Measurements from ENCODE around the gene CERS6. TPM values are rescaled to one million over a fixed set of nuclear protein-coding genes. Genes with fewer than 3 reads are reported as not detected.

Gene CERS6
- total RNA-seq, 4 donors from 2014 or later: 46.6 to 67.7 (median 53.6) TPM

DNA sequence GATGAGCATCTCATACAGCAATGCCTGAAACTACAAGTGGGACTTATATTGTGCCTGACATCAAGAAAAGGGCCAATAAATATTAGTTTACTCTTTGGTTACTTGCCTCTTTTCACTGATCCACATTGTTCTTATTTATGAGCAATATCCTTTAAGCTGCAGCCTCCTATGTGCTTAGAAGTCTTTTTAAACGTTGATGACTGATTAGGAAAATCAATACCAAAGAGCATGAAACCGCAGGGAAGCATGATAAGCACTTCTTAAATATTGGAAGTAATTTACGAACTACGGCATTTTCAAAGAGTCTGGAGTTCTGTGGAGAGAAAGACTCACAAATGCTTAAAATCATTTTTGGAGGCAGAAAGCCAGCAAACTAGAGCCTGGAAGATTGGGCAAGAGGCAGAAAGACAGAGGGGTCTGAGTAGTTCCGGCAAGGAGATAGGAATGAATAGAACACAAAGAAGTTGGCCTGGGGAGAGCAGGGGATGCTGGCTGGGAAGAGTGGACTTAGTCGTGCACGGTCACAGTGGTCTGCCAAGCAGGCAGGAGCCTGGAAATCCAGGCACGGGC lies 223.8 kb downstream of the CERS6 start:
- TF ChIP-seq POLR2A (IDR thresholded peaks at IDR 0.05; ENCODE audit: low read depth): no peak
- no peak for TF ChIP-seq EP300 (IDR thresholded peaks at IDR 0.05)
- TF ChIP-seq, protein P1, sequence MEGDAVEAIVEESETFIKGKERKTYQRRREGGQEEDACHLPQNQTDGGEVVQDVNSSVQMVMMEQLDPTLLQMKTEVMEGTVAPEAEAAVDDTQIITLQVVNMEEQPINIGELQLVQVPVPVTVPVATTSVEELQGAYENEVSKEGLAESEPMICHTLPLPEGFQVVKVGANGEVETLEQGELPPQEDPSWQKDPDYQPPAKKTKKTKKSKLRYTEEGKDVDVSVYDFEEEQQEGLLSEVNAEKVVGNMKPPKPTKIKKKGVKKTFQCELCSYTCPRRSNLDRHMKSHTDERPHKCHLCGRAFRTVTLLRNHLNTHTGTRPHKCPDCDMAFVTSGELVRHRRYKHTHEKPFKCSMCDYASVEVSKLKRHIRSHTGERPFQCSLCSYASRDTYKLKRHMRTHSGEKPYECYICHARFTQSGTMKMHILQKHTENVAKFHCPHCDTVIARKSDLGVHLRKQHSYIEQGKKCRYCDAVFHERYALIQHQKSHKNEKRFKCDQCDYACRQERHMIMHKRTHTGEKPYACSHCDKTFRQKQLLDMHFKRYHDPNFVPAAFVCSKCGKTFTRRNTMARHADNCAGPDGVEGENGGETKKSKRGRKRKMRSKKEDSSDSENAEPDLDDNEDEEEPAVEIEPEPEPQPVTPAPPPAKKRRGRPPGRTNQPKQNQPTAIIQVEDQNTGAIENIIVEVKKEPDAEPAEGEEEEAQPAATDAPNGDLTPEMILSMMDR (IDR thresholded peaks at IDR 0.05): no peak
- TF ChIP-seq POLR2AphosphoS5 (IDR thresholded peaks at IDR 0.05): no peak
- Histone ChIP-seq H3K4me3 (no peak overlapping the region), H3K4me1 (no peaks in the 10 kb centered on the region), H3K27me3 (no peaks in the 10 kb centered on the region), H3K36me3 (no peaks in the 10 kb centered on the region), H3K9me3 (no peaks in the 10 kb centered on the region), H3K27ac (replicated peaks in 1 of 4) (no peak overlapping the region)
- WGBS: 86% methylated on average over 8 of the region's 8 CpGs
- DNase-seq (ENCODE audit: extremely low spot score): no peak
- intact Hi-C loops (cut with DNase I): no loop called here

DNA sequence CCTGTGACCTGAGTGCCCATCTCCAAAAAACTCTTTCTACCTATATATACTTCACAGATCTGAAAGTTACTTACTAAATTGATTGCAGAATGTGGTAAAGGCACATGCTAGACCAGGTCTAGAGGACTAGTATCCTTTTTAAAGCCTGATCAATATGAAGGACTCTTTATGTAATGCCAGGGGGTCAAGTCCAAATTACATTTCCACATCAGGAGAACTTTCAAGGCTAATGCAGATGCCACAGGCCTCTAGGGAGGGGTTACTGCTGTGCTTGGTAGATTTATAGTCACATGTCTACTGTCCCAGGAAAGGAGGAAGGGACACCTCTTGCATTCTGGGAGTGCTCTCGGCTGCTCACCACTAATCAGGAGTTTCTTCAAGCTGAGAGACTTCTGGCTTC lies 227.9 kb downstream of the CERS6 start:
- no peak for DNase-seq (ENCODE audit: extremely low spot score)
- TF ChIP-seq, protein P1 (IDR thresholded peaks at IDR 0.05): no peak
- TF ChIP-seq EP300 (IDR thresholded peaks at IDR 0.05): no peak
- TF ChIP-seq POLR2AphosphoS5 (IDR thresholded peaks at IDR 0.05): no peak
- no peak for TF ChIP-seq POLR2A (IDR thresholded peaks at IDR 0.05; ENCODE audit: low read depth)
- no peaks in the 10 kb centered on the region for H3K27me3 ChIP-seq
- no peak overlapping the region for H3K27ac ChIP-seq (replicated peaks in 1 of 4)
- H3K36me3 ChIP-seq: no peaks in the 10 kb centered on the region
- peaks cover 0 to 8% (median 0%) of the 10 kb centered on the region in 4 donors for H3K4me1 ChIP-seq
- intact Hi-C loops (cut with DNase I): no loop called here
- no peaks in the 10 kb centered on the region for H3K9me3 ChIP-seq
- H3K4me3 ChIP-seq: no peak overlapping the region
- WGBS: 79% methylated on average over 1 of the region's 1 CpG

DNA sequence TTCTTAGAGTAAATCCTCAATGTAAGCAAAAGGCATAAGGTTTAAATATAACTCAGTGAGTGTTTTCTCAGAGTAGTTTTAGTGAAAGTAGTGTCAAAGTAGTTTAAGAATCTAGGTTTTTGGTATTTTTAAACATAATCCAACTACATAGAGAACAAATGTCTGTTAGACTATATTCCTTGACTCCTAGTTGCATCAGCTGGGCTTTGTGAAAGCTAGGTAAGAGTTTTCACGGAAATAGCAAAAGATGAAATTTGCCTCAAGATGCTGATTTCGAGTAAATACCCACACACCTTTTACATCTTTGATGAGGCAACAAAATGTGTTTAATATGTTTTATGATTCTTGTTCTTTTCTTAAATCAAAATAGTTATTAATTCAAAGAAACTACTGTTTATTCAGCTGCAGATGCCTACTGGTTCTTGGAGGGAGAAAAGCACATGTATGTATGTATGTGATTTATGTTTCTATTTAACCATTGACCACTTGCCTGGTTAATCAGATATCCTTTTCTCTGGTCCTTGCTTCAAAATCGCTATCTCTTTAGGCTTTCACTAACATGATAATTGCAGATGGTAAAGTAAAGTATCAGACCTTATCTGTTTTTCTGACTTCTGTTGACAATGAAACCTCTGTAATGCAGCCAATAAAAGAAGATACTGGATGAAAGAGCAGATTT lies 229.0 kb downstream of the CERS6 start:
- Histone ChIP-seq H3K4me1 (peaks cover 0 to 13% (median 3%) of the 10 kb centered on the region in 4 donors), H3K27ac (replicated peaks in 1 of 4) (no peak overlapping the region), H3K36me3 (no peaks in the 10 kb centered on the region), H3K4me3 (no peak overlapping the region), H3K27me3 (no peaks in the 10 kb centered on the region), H3K9me3 (no peaks in the 10 kb centered on the region)
- TF ChIP-seq POLR2A (IDR thresholded peaks at IDR 0.05; ENCODE audit: low read depth) (no peak), POLR2AphosphoS5 (IDR thresholded peaks at IDR 0.05) (no peak), EP300 (IDR thresholded peaks at IDR 0.05) (no peak)
- TF ChIP-seq, protein P1 (IDR thresholded peaks at IDR 0.05): no peak
- no peak for DNase-seq (ENCODE audit: extremely low spot score)
- WGBS: 93% methylated on average over 3 of the region's 3 CpGs
- intact Hi-C loops (cut with DNase I): no loop called here

DNA sequence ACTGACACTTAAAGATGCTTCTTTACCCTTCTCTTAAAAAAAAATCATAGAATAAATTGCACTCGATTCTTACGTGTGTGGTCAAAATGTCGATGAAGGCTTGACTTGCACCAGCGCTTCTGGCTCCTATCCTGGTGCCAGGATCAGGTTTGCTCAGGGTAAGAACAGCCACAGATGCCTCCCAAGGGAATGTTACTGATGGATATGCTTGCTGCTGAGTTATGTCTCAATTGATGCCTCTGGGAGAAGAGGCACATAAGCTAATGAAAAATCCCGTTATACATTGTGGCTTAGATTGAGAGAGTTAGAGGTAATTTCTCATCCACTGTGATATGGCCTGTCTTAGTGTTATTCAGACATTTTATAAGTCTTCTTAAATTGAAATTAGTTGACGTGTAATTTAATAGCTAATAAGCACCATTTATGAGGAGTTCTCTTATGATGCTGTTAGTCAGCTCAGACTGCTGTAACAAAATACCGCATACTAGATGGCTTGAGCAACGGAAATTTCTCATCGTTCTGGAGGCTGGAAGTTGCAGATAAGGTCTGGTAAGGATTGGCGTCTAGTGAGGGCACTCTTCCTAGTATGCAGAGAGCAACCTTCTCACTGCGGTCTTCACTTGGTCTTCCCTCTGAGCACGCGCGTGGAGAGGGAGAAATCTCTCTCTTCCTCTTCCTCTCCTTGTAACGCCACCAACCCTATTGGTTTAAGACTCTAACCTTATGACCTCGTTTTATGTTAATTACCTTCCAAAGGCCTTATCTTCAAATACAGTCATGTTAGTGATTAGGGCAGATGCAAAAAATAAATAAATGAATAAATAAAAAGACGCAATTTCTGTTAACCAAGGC lies 229.8 kb downstream of the CERS6 start:
- no peak for TF ChIP-seq EP300 (IDR thresholded peaks at IDR 0.05)
- intact Hi-C loops (cut with DNase I): no loop called here
- no peaks in the 10 kb centered on the region for H3K27me3 ChIP-seq
- WGBS: 89% methylated on average over 17 of the region's 17 CpGs
- peaks cover 6 to 20% (median 10%) of the 10 kb centered on the region in 4 donors for H3K4me1 ChIP-seq
- no peaks in the 10 kb centered on the region for H3K36me3 ChIP-seq
- H3K9me3 ChIP-seq: no peaks in the 10 kb centered on the region
- DNase-seq (ENCODE audit: extremely low spot score): no peak
- no peak overlapping the region for H3K4me3 ChIP-seq
- no peak overlapping the region for H3K27ac ChIP-seq (replicated peaks in 1 of 4)

All from esophagus muscularis mucosa (tissue), 4 donors.